IMR-90 (cell line): Measurements from ENCODE around the gene PLPPR3.

Experiments
- MAZ ChIP-seq: IDR thresholded peaks from 2 replicates; pipeline ENCODE4 v1.6.1; 2012; ENCODE audit warnings: low read depth, mild to moderate bottlenecking, low read length, improper control_type of control experiment, moderate library complexity, borderline replicate concordance
- POLR2A ChIP-seq: IDR thresholded peaks from 2 replicates; pipeline ENCODE4 v1.6.1; 2012; ENCODE audit warnings: mild to moderate bottlenecking, low read depth, low read length
- RAD21 ChIP-seq: IDR thresholded peaks from 2 replicates; pipeline ENCODE4 v1.6.1; 2012; ENCODE audit warnings: low read length, improper control_type of control experiment
- TF ChIP-seq, protein P1 (sequence below): conservative IDR thresholded peaks from 2 replicates; pipeline ENCODE4 v1.5.1; 2012; ENCODE audit warnings: mild to moderate bottlenecking, low read depth, low read length, improper control_type of control experiment

DNA sequence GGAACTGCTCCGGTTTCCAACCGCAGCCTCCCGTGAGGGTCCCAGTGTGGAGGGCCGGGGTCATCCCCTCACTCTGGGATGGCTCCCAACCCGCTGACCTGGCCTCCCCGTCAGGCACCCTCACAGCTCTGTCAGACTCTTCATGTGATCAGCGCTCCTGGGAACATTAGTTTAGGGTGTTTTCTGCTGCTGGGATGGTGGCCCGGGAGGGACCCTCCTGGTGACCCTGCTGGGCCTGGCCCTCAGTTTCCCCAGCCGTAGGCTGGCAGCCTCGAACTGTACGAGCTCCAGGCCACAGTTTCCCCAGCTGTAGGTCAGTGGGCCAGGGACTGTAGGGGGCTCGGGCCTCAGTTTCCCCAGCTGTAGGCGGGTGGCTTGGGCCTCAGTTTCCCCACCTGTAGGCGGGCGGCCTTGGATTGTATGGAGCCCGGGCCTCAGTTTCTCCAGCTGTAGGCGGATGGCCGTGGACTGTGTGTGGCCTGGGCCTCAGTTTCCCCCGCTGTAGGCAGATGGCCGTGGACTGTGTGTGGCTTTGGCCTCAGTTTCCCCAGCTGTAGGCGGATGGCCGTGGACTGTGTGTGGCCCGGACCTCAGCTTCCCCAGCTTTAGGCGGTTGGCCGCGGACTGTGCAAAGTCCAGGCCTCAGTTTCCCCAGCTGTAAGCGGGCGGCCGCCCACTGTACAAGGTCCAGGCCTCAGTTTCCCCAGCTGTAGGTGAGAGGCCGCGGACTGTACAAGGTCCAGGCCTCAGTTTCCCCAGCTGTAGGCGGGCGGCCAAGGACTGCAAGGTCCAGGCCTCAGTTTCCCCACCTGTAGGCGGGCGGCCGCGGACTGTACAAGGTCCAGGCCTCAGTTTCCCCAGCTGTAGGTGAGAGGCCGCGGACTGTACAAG is 25.8 kb downstream of the PLPPR3 start:
- no peak for TF ChIP-seq RAD21
- TF ChIP-seq, protein P1, sequence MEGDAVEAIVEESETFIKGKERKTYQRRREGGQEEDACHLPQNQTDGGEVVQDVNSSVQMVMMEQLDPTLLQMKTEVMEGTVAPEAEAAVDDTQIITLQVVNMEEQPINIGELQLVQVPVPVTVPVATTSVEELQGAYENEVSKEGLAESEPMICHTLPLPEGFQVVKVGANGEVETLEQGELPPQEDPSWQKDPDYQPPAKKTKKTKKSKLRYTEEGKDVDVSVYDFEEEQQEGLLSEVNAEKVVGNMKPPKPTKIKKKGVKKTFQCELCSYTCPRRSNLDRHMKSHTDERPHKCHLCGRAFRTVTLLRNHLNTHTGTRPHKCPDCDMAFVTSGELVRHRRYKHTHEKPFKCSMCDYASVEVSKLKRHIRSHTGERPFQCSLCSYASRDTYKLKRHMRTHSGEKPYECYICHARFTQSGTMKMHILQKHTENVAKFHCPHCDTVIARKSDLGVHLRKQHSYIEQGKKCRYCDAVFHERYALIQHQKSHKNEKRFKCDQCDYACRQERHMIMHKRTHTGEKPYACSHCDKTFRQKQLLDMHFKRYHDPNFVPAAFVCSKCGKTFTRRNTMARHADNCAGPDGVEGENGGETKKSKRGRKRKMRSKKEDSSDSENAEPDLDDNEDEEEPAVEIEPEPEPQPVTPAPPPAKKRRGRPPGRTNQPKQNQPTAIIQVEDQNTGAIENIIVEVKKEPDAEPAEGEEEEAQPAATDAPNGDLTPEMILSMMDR, result no peak
- no peak for TF ChIP-seq POLR2A
- no peak for TF ChIP-seq MAZ
